B cell (primary cell): ENCODE data around the gene SUMO3. TPM values are rescaled to one million over a fixed set of nuclear protein-coding genes. Genes with fewer than 3 reads are reported as not detected.

Source experiments
- ATAC-seq: fragments of 200-7000 bp; cut with Tn5 transposase; one replicate; pipeline ENCODE4 v1.10.0; 2021; ENCODE audit warnings: low read depth, mild to moderate bottlenecking, moderate number of reproducible peaks, moderate library complexity
- CTCF ChIA-PET: fragments of 350-600 bp; sonication (Branson Sonifier 250); formaldehyde crosslinking; loops from one replicate; lab custom pipeline; 2021; ENCODE audit warnings: antibody characterized with exemption, inconsistent platforms; lab: Charles Lee
- POLR2A ChIA-PET: fragments of 350-600 bp; sonication (Branson Sonifier 250); formaldehyde crosslinking; loops from one replicate; lab custom pipeline; 2021; ENCODE audit warnings: antibody characterized with exemption; lab: Charles Lee
- DNase-seq: peaks from one replicate; pipeline ENCODE4 v3.0.0; 2013
- H2AFZ ChIP-seq: 2 replicates; pipeline ENCODE4 v1.6.1; 2012; ENCODE audit warnings: mild to moderate bottlenecking, low read depth, low read length; ENCODE audit not compliant: insufficient read depth, poor library complexity, severe bottlenecking
- H3K27ac ChIP-seq, 2 donors: 1 replicate in 1 of 2; 2 replicates in 1 of 2; pipeline ENCODE4 v1.5.1; 2012 to 2013; ENCODE audit warnings: low read length in 2 of 2, mild to moderate bottlenecking in 2 of 2, moderate library complexity in 1 of 2
- H3K27me3 ChIP-seq, 4 experiments: fragments of 200-600 bp in 1 of 4; sonication (generic) in 1 of 4; replicated peaks in 1 of 4; 1 replicate in 2 of 4; 2 replicates in 2 of 4; pipeline versions ENCODE4 v1.6.1 to v1.7.0; 2013 to 2016; ENCODE audit warnings: low read length in 3 of 4, mild to moderate bottlenecking in 2 of 4, mixed read lengths in 1 of 4, moderate library complexity in 1 of 4; ENCODE audit not compliant: insufficient read depth in 4 of 4, control insufficient read depth in 3 of 4; ENCODE audit errors: control extremely low read depth in 1 of 4
- H3K36me3 ChIP-seq, 2 experiments: replicated peaks in 1 of 2; 1 replicate in 1 of 2; 2 replicates in 1 of 2; pipeline versions ENCODE4 v1.6.1 to v1.7.1; 2013; ENCODE audit warnings: low read length in 1 of 2; ENCODE audit not compliant: insufficient read depth in 2 of 2, control insufficient read depth in 1 of 2; ENCODE audit errors: control extremely low read depth in 1 of 2, extremely low read depth in 1 of 2
- H3K4me1 ChIP-seq, 2 donors: fragments of 200-600 bp in 1 of 2; sonication (generic) in 1 of 2; 1 replicate in 1 of 2; 2 replicates in 1 of 2; pipeline versions ENCODE4 v1.5.1 to v1.6.1; 2013 to 2017; ENCODE audit warnings: low read length in 2 of 2; ENCODE audit not compliant: control insufficient read depth in 2 of 2, insufficient read depth in 2 of 2
- H3K4me2 ChIP-seq: replicated peaks from 2 replicates; pipeline ENCODE3; 2012; ENCODE audit warnings: mild to moderate bottlenecking, low read depth, low read length; ENCODE audit not compliant: poor library complexity, severe bottlenecking
- H3K4me3 ChIP-seq, 5 experiments: fragments of 200-600 bp in 1 of 5; sonication (generic) in 1 of 5; 1 replicate in 3 of 5; 2 replicates in 2 of 5; pipeline versions ENCODE4 v1.5.1 to v1.7.0; 2011 to 2016; ENCODE audit warnings: low read length in 4 of 5, mild to moderate bottlenecking in 4 of 5, low read depth in 2 of 5, control low read depth in 1 of 5, moderate library complexity in 1 of 5; ENCODE audit not compliant: insufficient read depth in 1 of 5; ENCODE audit errors: control extremely low read depth in 1 of 5, extremely low read depth in 1 of 5
- H3K79me2 ChIP-seq: fragments of 200-600 bp; sonication (generic); one replicate; pipeline ENCODE4 v1.6.0; 2016; ENCODE audit warnings: low read length; ENCODE audit not compliant: control insufficient read depth, insufficient read depth
- H3K9ac ChIP-seq: fragments of 200-600 bp; sonication (generic); 2 replicates; pipeline ENCODE4 v1.6.1; 2017; ENCODE audit warnings: mild to moderate bottlenecking, low read length, moderate library complexity
- H3K9me3 ChIP-seq, 3 donors: one replicate each; pipeline versions ENCODE4 v1.6.1 to v1.7.1; 2013; ENCODE audit warnings: low read length in 2 of 3; ENCODE audit not compliant: control insufficient read depth in 2 of 3, insufficient read depth in 1 of 3; ENCODE audit errors: control extremely low read depth in 1 of 3
- H4K20me1 ChIP-seq: 2 replicates; pipeline ENCODE4 v1.6.0; 2012; ENCODE audit warnings: mild to moderate bottlenecking, low read length; ENCODE audit not compliant: insufficient read depth, control insufficient read depth, poor library complexity, severe bottlenecking
- H3K27ac Mint-ChIP-seq: one replicate; pipeline ENCODE4 v1.8.0; 2021; ENCODE audit warnings: mixed read lengths
- H3K27me3 Mint-ChIP-seq: one replicate; pipeline ENCODE4 v1.8.0; 2021; ENCODE audit warnings: mixed read lengths
- H3K4me1 Mint-ChIP-seq: one replicate; pipeline ENCODE4 v1.8.0; 2021; ENCODE audit warnings: mixed read lengths
- H3K4me3 Mint-ChIP-seq: one replicate; pipeline ENCODE4 v1.8.0; 2021; ENCODE audit warnings: mixed read lengths
- H3K9me3 Mint-ChIP-seq: one replicate; pipeline ENCODE4 v1.8.0; 2022; ENCODE audit warnings: mixed read lengths; ENCODE audit not compliant: insufficient read depth
- CTCF ChIP-seq: fragments of 200-600 bp; IDR thresholded peaks from one replicate; pipeline ENCODE4 v1.8.0; 2022; ENCODE audit warnings: antibody characterized with exemption, mild to moderate bottlenecking
- EZH2 ChIP-seq: IDR thresholded peaks from 2 replicates; pipeline ENCODE4 v1.6.1; 2012; ENCODE audit warnings: borderline replicate concordance, low read depth, mild to moderate bottlenecking, moderate library complexity, low read length; ENCODE audit not compliant: insufficient read depth, poor library complexity, severe bottlenecking
- WGBS: methylation state at CpG from one replicate; pipeline ENCODE4 v1.1.5; 2013; ENCODE audit warnings: missing lambda C conversion rate; ENCODE audit not compliant: insufficient coverage; 5-methylcytosine and 5-hydroxymethylcytosine counted together
- intact Hi-C: fragments of 100-400 bp; cut with micrococcal nuclease; formaldehyde crosslinking; loops from one replicate; pipeline ENCODE4 v1.10.0; 2022
- polyA plus RNA-seq: library from polyadenylated mRNA; depleted of rRNA; stranded (reverse); fragments of >200 nt; gene quantifications from 2 replicates; pipeline ENCODE4 v1.2.3, GENCODE V29; 2012
- total RNA-seq, 2 donors: library from RNA; stranded (reverse); fragments of 120-200 nt in 1 of 2; gene quantifications; 1 replicate in 1 of 2; 2 replicates in 1 of 2; pipeline versions ENCODE4 v1.2.3 to v1.2.4, GENCODE V29; 2013 to 2022

Gene SUMO3
- total and polyA plus RNA-seq, 2 donors (not counting 1 experiment from before 2014, with no cell fraction given) = 37.6 to 44.8 TPM

- H3K4me3 Mint-ChIP-seq = no peak overlapping the region
- no peaks in the 10 kb centered on the region for H3K9me3 Mint-ChIP-seq
- TF ChIP-seq CTCF = no peak
- no peak for TF ChIP-seq EZH2
- POLR2A ChIA-PET = no interaction called here
- WGBS = 90% methylated on average over 37 of the region's 37 CpGs
- Histone ChIP-seq H3K79me2 (no peaks in the 10 kb centered on the region), H2AFZ (no peak overlapping the region), H3K27ac (no peak overlapping the region), H3K9me3 (no peaks in the 10 kb centered on the region), H3K36me3 (no peaks in the 10 kb centered on the region), H3K4me3 (no peak overlapping the region), H3K4me1 (peaks cover 0 to 3% of the 10 kb centered on the region in 2 donors), H3K27me3 (peaks cover 0 to 12% (median 0%) of the 10 kb centered on the region in 4 experiments), H3K9ac (no peak overlapping the region), H4K20me1 (no peaks in the 10 kb centered on the region), H3K4me2 (no peak overlapping the region)
- H3K27me3 Mint-ChIP-seq = peaks cover 20% of the 10 kb centered on the region
- H3K4me1 Mint-ChIP-seq = no peaks in the 10 kb centered on the region
- H3K27ac Mint-ChIP-seq = no peak overlapping the region
- intact Hi-C loops = no loop called here
- DNase-seq (no peak), ATAC-seq (no peak)
- CTCF ChIA-PET = no interaction called here
Observed at GRCh38 chr21:44836666-44837471, 19.0 kb upstream of the SUMO3 start.

GRCh38 chr21:44836349-44836665, 18.4 kb upstream of the SUMO3 start:
- Histone ChIP-seq H3K36me3 (no peaks in the 10 kb centered on the region), H3K9me3 (no peaks in the 10 kb centered on the region), H3K4me3 (no peak overlapping the region), H3K27ac (no peak overlapping the region), H3K79me2 (no peaks in the 10 kb centered on the region), H3K9ac (no peak overlapping the region), H2AFZ (no peak overlapping the region), H4K20me1 (no peaks in the 10 kb centered on the region), H3K4me2 (no peak overlapping the region), H3K4me1 (peaks cover 2 to 8% of the 10 kb centered on the region in 2 donors), H3K27me3 (peaks cover 0 to 8% (median 0%) of the 10 kb centered on the region in 4 experiments)
- H3K4me3 Mint-ChIP-seq = no peak overlapping the region
- WGBS = 94% methylated on average over 3 of the region's 3 CpGs
- no peak for TF ChIP-seq EZH2
- TF ChIP-seq CTCF = no peak
- H3K27ac Mint-ChIP-seq = no peak overlapping the region
- intact Hi-C loops = no loop called here
- POLR2A ChIA-PET = no interaction called here
- H3K9me3 Mint-ChIP-seq = no peaks in the 10 kb centered on the region
- peaks cover 4% of the 10 kb centered on the region for H3K4me1 Mint-ChIP-seq
- peaks cover 14% of the 10 kb centered on the region for H3K27me3 Mint-ChIP-seq
- ATAC-seq (no peak), DNase-seq (no peak)
- CTCF ChIA-PET = no interaction called here
